ENCODE measurements around the gene CMSS1. TPM values are rescaled to one million over a fixed set of nuclear protein-coding genes. Genes with fewer than 3 reads are reported as not detected.

Gene CMSS1
- polyA plus RNA-seq, 1 donor from 2014 or later = 22.7 TPM

DNA sequence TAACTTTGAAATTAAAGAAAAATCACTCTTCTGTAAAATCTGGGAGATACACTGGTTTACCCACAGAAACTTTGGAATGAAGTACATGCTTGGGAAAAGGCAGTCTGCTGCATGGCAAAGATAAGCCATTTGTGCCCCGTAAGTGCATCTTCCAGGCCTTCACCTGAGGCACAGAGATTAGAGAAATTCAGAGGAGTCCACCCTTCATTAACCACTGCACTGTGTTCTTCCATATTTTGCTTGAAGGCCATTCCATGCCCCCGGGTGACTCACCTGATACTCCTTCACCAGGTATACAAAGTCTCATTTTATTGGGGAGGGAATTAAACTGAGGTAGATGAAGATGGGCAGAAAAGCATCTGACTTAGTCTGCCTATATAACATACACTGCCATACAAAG, 53.0 kb downstream of the CMSS1 start:
- no peak overlapping the region for H3K4me3 Mint-ChIP-seq
- H3K4me1 Mint-ChIP-seq = peaks cover 4 to 10% (median 5%) of the 10 kb centered on the region in 3 donors
- no peak overlapping the region for H3K27ac Mint-ChIP-seq
- no peaks in the 10 kb centered on the region for H3K27me3 Mint-ChIP-seq
- no peaks in the 10 kb centered on the region for H3K9me3 Mint-ChIP-seq
- no peaks in the 10 kb centered on the region for H3K36me3 Mint-ChIP-seq

DNA sequence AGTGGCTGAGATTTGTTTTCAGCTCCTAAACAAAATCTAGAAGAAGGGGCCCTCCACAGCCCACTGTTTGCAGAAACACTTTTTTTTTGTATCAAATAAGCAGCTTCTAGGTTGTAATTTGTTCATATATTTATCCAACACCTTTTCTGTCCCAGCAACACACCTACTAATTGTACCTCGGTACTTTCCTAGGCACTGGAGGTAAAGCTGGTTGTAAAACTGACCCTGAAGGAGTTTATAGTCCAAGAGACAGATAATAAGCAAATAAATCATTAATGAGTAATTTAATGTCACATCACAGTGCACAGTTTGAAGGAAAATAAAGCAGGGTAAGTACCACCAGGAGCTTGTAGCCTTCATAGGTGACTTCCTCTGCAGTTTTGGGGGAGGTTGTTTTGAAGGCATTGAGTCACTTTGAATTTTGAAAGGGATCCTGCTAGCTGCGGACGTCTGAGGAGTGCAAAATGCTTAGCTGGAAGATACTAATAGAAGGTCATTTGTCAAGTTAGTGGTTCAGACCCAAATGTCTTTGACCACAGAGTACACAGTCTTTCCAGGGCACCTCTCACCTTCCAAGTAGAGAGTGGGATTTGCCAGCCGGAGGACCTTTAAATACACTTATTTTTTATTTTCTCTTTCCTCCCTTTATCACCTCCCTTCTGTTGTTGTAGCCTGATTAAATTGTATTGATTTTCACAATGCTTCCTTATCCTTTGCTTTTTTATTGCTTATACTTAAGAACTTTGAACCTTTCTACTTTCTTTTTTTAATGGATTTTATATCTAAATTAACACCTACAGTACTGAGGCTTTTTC, 53.8 kb downstream of the CMSS1 start:
- Mint-ChIP-seq H3K4me3 (no peak overlapping the region), H3K4me1 (peaks cover 5 to 11% (median 5%) of the 10 kb centered on the region in 3 donors), H3K9me3 (no peaks in the 10 kb centered on the region), H3K27me3 (no peaks in the 10 kb centered on the region), H3K36me3 (no peaks in the 10 kb centered on the region), H3K27ac (peak overlapping the region in 1 of 3 donors; percentile 69)

GRCh38 chr3:99872923-99873254, 55.2 kb downstream of the CMSS1 start:
- Mint-ChIP-seq H3K4me3 (no peak overlapping the region), H3K36me3 (no peaks in the 10 kb centered on the region), H3K4me1 (peaks cover 5 to 18% (median 8%) of the 10 kb centered on the region in 3 donors), H3K27me3 (no peaks in the 10 kb centered on the region), H3K9me3 (no peaks in the 10 kb centered on the region), H3K27ac (no peak overlapping the region)

GRCh38 chr3:99873269-99874102, 55.8 kb downstream of the CMSS1 start:
- no peak overlapping the region for H3K4me3 Mint-ChIP-seq

DNA sequence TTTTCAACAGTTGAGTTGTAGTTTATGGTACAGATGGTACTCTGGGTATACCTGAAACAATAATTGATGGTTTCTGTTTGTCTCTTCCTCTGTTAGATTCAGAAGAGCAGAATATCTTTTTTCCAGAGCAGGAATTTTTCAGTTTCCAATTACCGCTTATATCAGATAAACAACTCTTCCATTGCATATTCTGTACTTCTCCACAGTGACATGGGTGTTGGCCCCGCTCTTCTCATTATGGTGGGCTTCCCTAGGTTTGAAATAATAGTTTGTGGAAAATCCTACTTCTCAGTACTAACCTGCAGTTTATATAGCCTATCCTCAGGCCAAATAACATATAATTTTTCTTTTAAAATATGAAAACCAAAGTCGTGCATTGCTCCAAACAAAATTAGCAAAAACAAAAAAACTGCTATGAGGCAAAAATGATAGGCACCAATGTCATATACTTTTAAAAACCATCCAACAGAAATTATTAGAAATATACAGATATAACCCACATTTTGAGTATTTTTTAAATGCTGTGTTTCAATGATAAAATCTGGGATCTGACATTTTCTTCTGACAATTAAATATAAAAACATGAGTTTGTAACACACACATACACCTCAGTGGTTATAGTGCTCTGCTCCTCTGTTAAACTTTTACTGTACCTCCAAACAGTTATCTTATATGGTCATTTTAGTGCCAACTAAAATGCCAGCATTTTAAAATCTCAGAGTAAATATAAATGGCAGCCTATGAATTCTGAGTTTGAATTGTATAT, 56.8 kb downstream of the CMSS1 start:
- no peaks in the 10 kb centered on the region for H3K36me3 Mint-ChIP-seq
- H3K27me3 Mint-ChIP-seq = no peaks in the 10 kb centered on the region
- no peak overlapping the region for H3K4me3 Mint-ChIP-seq
- H3K4me1 Mint-ChIP-seq = peaks cover 5 to 17% (median 13%) of the 10 kb centered on the region in 3 donors
- H3K9me3 Mint-ChIP-seq = no peaks in the 10 kb centered on the region
- no peak overlapping the region for H3K27ac Mint-ChIP-seq

More at GRCh38 chr3:99873269-99874102, 55.8 kb downstream of the CMSS1 start:
- Mint-ChIP-seq H3K4me1 (peaks cover 5 to 17% (median 13%) of the 10 kb centered on the region in 3 donors), H3K27ac (no peak overlapping the region), H3K36me3 (no peaks in the 10 kb centered on the region), H3K27me3 (no peaks in the 10 kb centered on the region), H3K9me3 (no peaks in the 10 kb centered on the region)

DNA sequence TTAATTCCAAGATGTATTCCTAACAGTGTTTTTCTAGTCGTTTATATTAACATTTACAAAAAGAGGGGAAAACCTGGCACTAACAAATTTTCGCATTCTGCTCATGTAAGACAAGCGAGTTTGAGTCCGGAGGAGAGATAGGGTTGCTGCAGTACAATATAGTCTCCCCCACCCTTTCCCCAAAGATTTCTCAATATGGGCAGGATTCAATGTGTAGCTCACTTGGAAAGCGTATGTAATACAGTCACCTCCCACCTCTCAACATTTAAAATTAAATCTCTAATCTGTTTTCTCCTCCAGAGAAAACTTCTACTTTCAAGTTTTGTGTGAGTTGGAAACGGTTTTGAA, 57.9 kb downstream of the CMSS1 start:
- Mint-ChIP-seq H3K4me1 (peaks cover 5 to 17% (median 13%) of the 10 kb centered on the region in 3 donors), H3K27ac (peak overlapping the region in 1 of 3 donors; percentile 24), H3K36me3 (no peaks in the 10 kb centered on the region), H3K9me3 (no peaks in the 10 kb centered on the region), H3K27me3 (no peaks in the 10 kb centered on the region), H3K4me3 (peak overlapping the region; percentile 79 to 93 (median 92))

- H3K27ac Mint-ChIP-seq = peak overlapping the region in 2 of 3 donors; percentile 59 to 78
- H3K9me3 Mint-ChIP-seq = no peaks in the 10 kb centered on the region
- no peaks in the 10 kb centered on the region for H3K36me3 Mint-ChIP-seq
- peak overlapping the region; percentile 79 to 93 (median 92) for H3K4me3 Mint-ChIP-seq
- H3K4me1 Mint-ChIP-seq = peaks cover 5 to 17% (median 13%) of the 10 kb centered on the region in 3 donors
- H3K27me3 Mint-ChIP-seq = no peaks in the 10 kb centered on the region
Measured at GRCh38 chr3:99875929-99876841, 58.5 kb downstream of the CMSS1 start.

DNA sequence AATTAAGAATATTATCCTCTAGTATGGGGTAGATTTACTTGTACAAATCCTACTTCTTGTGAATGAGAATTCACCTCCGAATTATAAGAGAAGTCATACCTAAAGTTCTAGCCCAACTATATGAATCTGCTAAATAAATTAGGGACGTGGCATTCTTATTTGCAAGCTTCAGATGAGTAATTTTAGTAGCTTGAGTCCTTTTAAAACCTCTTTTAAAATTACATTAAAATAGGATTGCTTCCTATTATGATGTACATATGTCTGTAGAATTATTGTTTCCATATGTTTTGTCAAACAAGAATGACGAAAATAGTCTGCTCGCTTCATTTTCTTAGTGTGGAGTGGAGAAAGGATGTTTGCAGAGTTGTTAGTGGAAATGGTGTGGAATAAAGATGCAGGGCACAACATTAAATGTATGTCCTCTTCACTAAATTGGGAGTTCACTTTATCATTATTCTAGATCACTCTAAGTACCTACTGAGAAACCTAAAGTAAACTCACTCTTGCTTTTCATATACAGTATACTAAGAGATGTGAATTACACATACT, 59.4 kb downstream of the CMSS1 start:
- no peaks in the 10 kb centered on the region for H3K36me3 Mint-ChIP-seq
- peak overlapping the region in 3 of 4 donors; percentile 5 to 92 (median 88) for H3K4me3 Mint-ChIP-seq
- H3K27me3 Mint-ChIP-seq = no peaks in the 10 kb centered on the region
- H3K4me1 Mint-ChIP-seq = peaks cover 5 to 17% (median 13%) of the 10 kb centered on the region in 3 donors
- peak overlapping the region in 2 of 3 donors; percentile 59 to 78 for H3K27ac Mint-ChIP-seq
- no peaks in the 10 kb centered on the region for H3K9me3 Mint-ChIP-seq

DNA sequence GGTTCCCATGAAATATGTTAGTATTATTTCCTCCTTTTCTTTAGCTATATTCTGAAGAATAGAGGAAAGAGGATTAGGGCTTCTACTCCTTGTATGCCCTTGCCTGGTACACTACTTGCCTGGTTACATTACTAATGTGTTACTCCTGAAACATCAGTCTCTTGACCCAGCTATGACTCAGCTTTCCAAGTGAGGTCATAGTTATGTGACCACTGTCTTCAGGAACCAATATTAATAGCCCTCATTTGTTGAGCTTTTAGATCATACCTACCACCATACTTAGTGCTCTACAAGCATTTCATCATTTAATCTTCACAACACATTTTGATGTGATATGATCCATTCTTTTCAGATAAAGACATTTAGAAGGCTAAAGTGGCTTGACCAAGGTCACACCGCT, 60.3 kb downstream of the CMSS1 start:
- Mint-ChIP-seq H3K36me3 (no peaks in the 10 kb centered on the region), H3K27ac (peak overlapping the region; percentile 2 to 83 (median 41)), H3K4me1 (peaks cover 5 to 17% (median 13%) of the 10 kb centered on the region in 3 donors), H3K9me3 (no peaks in the 10 kb centered on the region), H3K4me3 (peak overlapping the region in 1 of 4 donors; percentile 5), H3K27me3 (no peaks in the 10 kb centered on the region)

DNA sequence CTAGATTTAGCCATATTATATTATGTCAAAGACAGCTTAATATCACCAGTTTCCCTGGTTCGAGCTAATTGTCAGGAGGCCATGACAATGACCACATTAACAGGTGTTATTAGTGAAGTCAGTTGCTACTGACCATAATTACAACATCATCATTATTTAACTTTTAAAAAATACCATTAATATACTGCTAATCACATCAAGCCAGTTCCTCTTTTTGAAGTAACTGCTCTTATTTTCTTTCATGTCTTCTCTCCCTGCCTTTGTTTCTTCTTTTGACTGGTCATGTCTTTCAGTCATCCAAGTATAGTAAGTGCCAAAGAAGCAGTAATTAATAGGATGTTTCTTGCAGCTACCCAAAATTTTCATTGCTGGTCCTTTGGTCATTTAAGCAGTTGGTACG, 61.6 kb downstream of the CMSS1 start:
- peak overlapping the region in 1 of 3 donors; percentile 41 for H3K27ac Mint-ChIP-seq
- no peaks in the 10 kb centered on the region for H3K36me3 Mint-ChIP-seq
- no peaks in the 10 kb centered on the region for H3K9me3 Mint-ChIP-seq
- H3K4me3 Mint-ChIP-seq = no peak overlapping the region
- H3K27me3 Mint-ChIP-seq = no peaks in the 10 kb centered on the region
- peaks cover 5 to 20% (median 13%) of the 10 kb centered on the region in 3 donors for H3K4me1 Mint-ChIP-seq

DNA sequence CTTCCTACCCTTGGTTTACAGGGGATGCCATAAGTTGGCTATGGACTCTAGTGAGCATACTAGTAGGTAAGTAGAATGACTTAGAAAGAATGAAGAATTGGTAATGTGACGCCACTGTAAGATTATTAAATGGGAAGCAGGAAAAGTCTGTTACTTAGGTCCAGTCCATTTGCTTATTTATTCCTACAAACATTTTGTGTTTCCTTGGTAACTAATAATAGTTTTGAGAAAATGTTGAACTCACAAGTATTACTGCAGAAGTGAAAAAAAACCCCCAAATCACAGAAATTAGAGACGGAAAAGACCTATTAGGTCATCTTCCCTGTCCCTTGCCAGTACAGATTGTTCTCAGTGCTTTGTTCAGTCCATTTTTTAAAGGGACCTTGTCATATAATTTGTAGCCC, 63.5 kb downstream of the CMSS1 start:
- peaks cover 3 to 17% (median 10%) of the 10 kb centered on the region in 3 donors for H3K4me1 Mint-ChIP-seq
- H3K9me3 Mint-ChIP-seq = no peaks in the 10 kb centered on the region
- H3K36me3 Mint-ChIP-seq = peaks cover 4% of the 10 kb centered on the region
- H3K4me3 Mint-ChIP-seq = no peak overlapping the region
- H3K27me3 Mint-ChIP-seq = no peaks in the 10 kb centered on the region
- no peak overlapping the region for H3K27ac Mint-ChIP-seq

GRCh38 chr3:99882436-99883137, 64.9 kb downstream of the CMSS1 start:
- Mint-ChIP-seq H3K36me3 (peaks cover 5% of the 10 kb centered on the region), H3K4me3 (no peak overlapping the region), H3K27ac (no peak overlapping the region), H3K27me3 (no peaks in the 10 kb centered on the region), H3K4me1 (peaks cover 3 to 9% (median 5%) of the 10 kb centered on the region in 3 donors), H3K9me3 (no peaks in the 10 kb centered on the region)

GRCh38 chr3:99883138-99883461, 65.4 kb downstream of the CMSS1 start:
- peaks cover 5% of the 10 kb centered on the region for H3K36me3 Mint-ChIP-seq
- H3K4me1 Mint-ChIP-seq = peaks cover 3 to 5% (median 5%) of the 10 kb centered on the region in 3 donors
- no peaks in the 10 kb centered on the region for H3K27me3 Mint-ChIP-seq
- no peak overlapping the region for H3K4me3 Mint-ChIP-seq
- H3K27ac Mint-ChIP-seq = peak overlapping the region in 1 of 3 donors; percentile 26
- no peaks in the 10 kb centered on the region for H3K9me3 Mint-ChIP-seq

Measured in IgD-negative memory B cell (primary cell).